PC-9 (cell line): ENCODE measurements around the gene MBOAT2. TPM values are rescaled to one million over a fixed set of nuclear protein-coding genes. Genes with fewer than 3 reads are reported as not detected.
"Not testable (repeated sequence)": the region's sequence is repeated elsewhere in the genome, so short reads cannot be mapped to it uniquely, and the experiment has no call there.

Experiments used
- BruUV-seq: library from RNA; stranded (reverse); fragments of 400-500 nt; replicated peaks from 2 replicates; lab custom pipeline; 2021; lab: Mats Ljungman, UMichigan
- CTCF ChIA-PET: fragments of 300-600 bp; sonication (Branson Sonifier 250); formaldehyde crosslinking; loops from one replicate; lab custom pipeline; 2022; ENCODE audit warnings: antibody characterized with exemption; lab: Charles Lee
- POLR2A ChIA-PET: fragments of 300-600 bp; sonication (Branson Sonifier 250); formaldehyde crosslinking; loops from one replicate; lab custom pipeline; 2022; ENCODE audit warnings: antibody characterized with exemption; ENCODE audit not compliant: unreplicated experiment; lab: Charles Lee
- DNase-seq, 2 experiments: peaks; one replicate each; pipeline versions ENCODE4 v3.0.0 to v3.0.0-alpha.2; 2015 to 2022; ENCODE audit warnings: mixed read lengths in 1 of 2
- H2AFZ ChIP-seq: fragments of 200-600 bp; sonication (generic); 2 replicates; pipeline ENCODE4 v1.8.1; 2017; ENCODE audit warnings: antibody characterized with exemption
- H3F3A ChIP-seq: fragments of 200-600 bp; sonication (generic); 2 replicates; pipeline ENCODE4 v1.8.1; 2017; ENCODE audit warnings: antibody characterized with exemption, mild to moderate bottlenecking, low read depth; ENCODE audit not compliant: insufficient read depth
- H3K27ac ChIP-seq: fragments of 200-600 bp; sonication (generic); 2 replicates; pipeline ENCODE4 v1.6.1; 2016; ENCODE audit warnings: mixed run types
- H3K27me3 ChIP-seq: fragments of 200-600 bp; sonication (generic); 2 replicates; pipeline ENCODE4 v1.6.1; 2016; ENCODE audit warnings: low read depth, mixed run types; ENCODE audit not compliant: insufficient read depth
- H3K36me3 ChIP-seq: fragments of 200-600 bp; sonication (generic); 2 replicates; pipeline ENCODE4 v1.6.1; 2016; ENCODE audit warnings: low read depth, mixed run types
- H3K4me1 ChIP-seq: fragments of 200-600 bp; sonication (generic); replicated peaks from 2 replicates; pipeline ENCODE4 v1.6.1; 2016; ENCODE audit warnings: mixed run types; ENCODE audit not compliant: insufficient read depth
- H3K4me2 ChIP-seq: fragments of 200-600 bp; sonication (generic); 2 replicates; pipeline ENCODE4 v1.6.1; 2017; ENCODE audit warnings: mixed run types
- H3K4me3 ChIP-seq: fragments of 200-600 bp; sonication (generic); 2 replicates; pipeline ENCODE4 v1.6.1; 2016; ENCODE audit warnings: mixed run types
- H3K79me2 ChIP-seq: fragments of 200-600 bp; sonication (generic); 2 replicates; pipeline ENCODE4 v1.6.1; 2017; ENCODE audit warnings: low read depth, mixed run types
- H3K9me2 ChIP-seq: fragments of 200-600 bp; sonication (generic); 2 replicates; pipeline ENCODE4 v1.8.1; 2017; ENCODE audit warnings: mild to moderate bottlenecking; ENCODE audit not compliant: insufficient read depth
- H3K9me3 ChIP-seq: fragments of 200-600 bp; sonication (generic); 2 replicates; pipeline ENCODE4 v1.8.1; 2016; ENCODE audit warnings: low read depth; ENCODE audit not compliant: insufficient read depth
- H4K20me1 ChIP-seq: fragments of 200-600 bp; sonication (generic); 2 replicates; pipeline ENCODE4 v1.8.1; 2017; ENCODE audit not compliant: insufficient read depth
- CTCF ChIP-seq: fragments of 200-600 bp; sonication (generic); conservative IDR thresholded peaks from 2 replicates; pipeline ENCODE4 v1.6.1; 2017; ENCODE audit warnings: mixed run types, antibody characterized with exemption, mild to moderate bottlenecking, moderate library complexity
- EZH2 ChIP-seq: fragments of 200-600 bp; sonication (generic); IDR thresholded peaks from 2 replicates; pipeline ENCODE4 v1.8.0; 2017; ENCODE audit warnings: antibody characterized with exemption, low read depth
- intact Hi-C: fragments of 100-400 bp; cut with micrococcal nuclease; formaldehyde crosslinking; loops from one replicate; pipeline ENCODE4 v1.10.0; 2022; ENCODE audit not compliant: unreplicated experiment
- total RNA-seq: library from RNA; stranded (reverse); gene quantifications from 2 replicates; pipeline ENCODE4 v1.2.3, GENCODE V29; 2021

The MBOAT2 gene
- total RNA-seq, 1 experiment from 2014 or later: 57.7 TPM

- DNase-seq, H3F3A ChIP-seq, POLR2A ChIA-PET, H3K4me1 ChIP-seq, H3K79me2 ChIP-seq, H2AFZ ChIP-seq, H3K4me3 ChIP-seq, H3K27ac ChIP-seq, BruUV-seq, H3K9me2 ChIP-seq, intact Hi-C loops, CTCF ChIA-PET, H3K4me2 ChIP-seq, H3K27me3 ChIP-seq, H4K20me1 ChIP-seq, H3K9me3 ChIP-seq: not testable (repeated sequence)
- peaks cover 10% of the 10 kb centered on the region; the same call in 1 of the 2 replicates for H3K36me3 ChIP-seq
These were observed 106.8 kb downstream of the MBOAT2 start for GRCh38 chr2:8896671-8897070.

GRCh38 chr2:8895087-8895912 lies 108.2 kb downstream of the MBOAT2 start:
- H3K4me1 ChIP-seq, H3F3A ChIP-seq, H4K20me1 ChIP-seq, H3K9me3 ChIP-seq, H3K4me2 ChIP-seq, H3K4me3 ChIP-seq, H3K27me3 ChIP-seq, H3K79me2 ChIP-seq, CTCF ChIA-PET, H2AFZ ChIP-seq, BruUV-seq, H3K9me2 ChIP-seq, DNase-seq, H3K27ac ChIP-seq, intact Hi-C loops, POLR2A ChIA-PET: not testable (repeated sequence)
- peaks cover 10% of the 10 kb centered on the region; the same call in 1 of the 2 replicates for H3K36me3 ChIP-seq

- TF ChIP-seq CTCF: no peak
- no peak for TF ChIP-seq EZH2
- H3K27ac ChIP-seq: no peak overlapping the region
- no peak overlapping the region for H2AFZ ChIP-seq
- POLR2A ChIA-PET: no interaction called here
- no peak for DNase-seq
- H3K4me1 ChIP-seq: no peaks in the 10 kb centered on the region
- no peaks in the 10 kb centered on the region for H3K9me2 ChIP-seq
- no peaks in the 10 kb centered on the region for H3K9me3 ChIP-seq
- CTCF ChIA-PET: interaction anchor here (0.6 kb wide), 1 partner anchor 217 kb away, joined by 3 read pairs; no protein-coding TSS in a partner anchor
- H3K4me2 ChIP-seq: no peak overlapping the region
- no peaks in the 10 kb centered on the region for H3K79me2 ChIP-seq
- no peaks in the 10 kb centered on the region for H3F3A ChIP-seq
- no TSS peak for BruUV-seq
- H3K27me3 ChIP-seq: no peaks in the 10 kb centered on the region
- intact Hi-C loops: no loop called here
- no peak overlapping the region for H3K4me3 ChIP-seq
- H4K20me1 ChIP-seq: no peaks in the 10 kb centered on the region
- peaks cover 10% of the 10 kb centered on the region; the same call in 1 of the 2 replicates for H3K36me3 ChIP-seq
These were observed 109.3 kb downstream of the MBOAT2 start for GRCh38 chr2:8893978-8894820.

GRCh38 chr2:8893474-8893873 lies 110.0 kb downstream of the MBOAT2 start:
- Histone ChIP-seq H3F3A (no peaks in the 10 kb centered on the region), H4K20me1 (no peaks in the 10 kb centered on the region), H3K79me2 (no peaks in the 10 kb centered on the region), H3K36me3 (peaks cover 10% of the 10 kb centered on the region; the same call in 1 of the 2 replicates), H3K4me1 (no peaks in the 10 kb centered on the region), H3K4me3 (no peak overlapping the region), H3K4me2 (no peak overlapping the region), H3K27me3 (no peaks in the 10 kb centered on the region), H3K9me3 (no peaks in the 10 kb centered on the region), H3K27ac (no peak overlapping the region), H2AFZ (no peak overlapping the region), H3K9me2 (no peaks in the 10 kb centered on the region)
- DNase-seq: no peak
- no TSS peak for BruUV-seq
- intact Hi-C loops: no loop called here
- ChIA-PET POLR2A (no interaction called here), CTCF (interaction anchor here (0.6 kb wide), 1 partner anchor 217 kb away, joined by 3 read pairs; no protein-coding TSS in a partner anchor)
- TF ChIP-seq EZH2 (no peak), CTCF (no peak)
